HG03460 (cell line): ENCODE results near the gene DPF3.

Experiments used
- ATAC-seq: cut with Tn5 transposase; IDR thresholded peaks from one replicate; pipeline ENCODE4 v1.9.1; 2021; ENCODE audit not compliant: unreplicated experiment

The DPF3 gene

DNA sequence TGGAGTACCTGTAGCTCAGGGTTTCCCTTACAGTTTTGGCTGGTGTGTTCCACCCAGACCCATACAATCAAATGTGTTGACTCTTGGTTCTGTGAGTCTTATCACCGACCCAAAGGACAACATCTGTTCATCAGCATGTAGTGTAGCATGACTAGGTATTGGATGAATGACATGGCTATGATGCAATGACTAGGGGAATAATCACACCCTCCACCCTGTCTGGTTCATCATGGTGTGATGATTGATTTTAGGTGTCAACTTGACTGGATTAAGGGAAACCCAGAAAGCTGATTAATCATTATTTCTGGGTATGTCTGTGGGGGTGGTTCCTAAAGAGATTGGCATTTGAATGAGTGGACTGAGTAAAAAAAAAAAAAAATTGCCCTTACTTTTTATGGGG, 311.3 kb downstream of the DPF3 start:
- no peak for ATAC-seq

DNA sequence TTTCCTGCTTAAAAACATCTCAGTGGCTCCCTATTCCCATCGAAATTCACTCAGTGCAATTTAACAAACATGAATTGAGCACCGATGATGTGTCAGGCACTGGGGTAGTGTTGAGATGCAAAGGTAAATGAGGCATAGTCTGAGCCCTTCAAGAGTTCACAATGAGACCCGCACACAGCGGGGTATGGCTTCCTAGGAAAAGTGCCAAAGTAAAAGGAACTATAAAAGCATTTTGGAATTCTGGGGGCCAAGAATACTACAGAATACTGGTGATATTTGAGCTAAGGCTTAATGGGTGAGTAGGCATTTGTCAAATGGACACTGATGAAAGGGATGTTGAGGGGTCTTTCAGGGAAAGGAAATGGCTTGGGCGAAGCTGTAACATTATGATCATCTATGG, 315.4 kb downstream of the DPF3 start:
- no peak for ATAC-seq

DNA sequence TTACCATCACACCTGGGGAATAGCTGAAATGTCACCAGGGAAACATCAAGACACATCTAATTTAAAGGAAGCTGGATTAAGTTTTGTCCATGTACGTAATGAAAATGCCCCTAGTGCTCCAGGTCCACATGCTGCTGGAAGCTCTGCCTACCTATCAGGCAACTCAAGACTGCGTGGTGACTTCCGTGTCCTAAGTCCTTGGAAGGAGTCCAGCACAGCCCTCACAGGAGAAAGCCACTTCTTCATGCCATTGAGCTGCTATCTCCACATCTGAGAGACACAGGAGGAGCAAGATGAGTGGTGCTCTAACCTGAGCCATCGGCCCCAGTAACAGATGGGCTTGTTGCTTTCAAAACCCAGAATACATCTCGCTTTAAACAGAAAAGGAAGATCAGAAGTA, 316.4 kb downstream of the DPF3 start:
- ATAC-seq, result no peak

DNA sequence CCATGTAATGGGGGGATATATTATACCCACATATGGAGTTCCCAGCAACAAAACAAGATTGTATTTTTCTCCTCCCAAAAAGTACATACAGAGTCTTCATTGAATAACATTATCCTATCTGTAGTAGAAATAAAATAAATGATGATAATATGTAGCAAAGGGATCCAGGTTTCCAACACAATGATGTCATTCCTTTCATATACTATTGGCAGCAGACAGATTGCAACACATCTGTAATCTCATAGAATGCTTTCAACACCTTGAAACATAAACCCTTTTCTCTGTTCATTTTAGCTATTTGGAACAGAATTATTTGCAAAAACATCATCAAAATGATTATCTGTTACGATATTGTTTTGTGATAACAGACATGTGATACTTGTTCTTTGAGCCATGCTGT, 317.6 kb downstream of the DPF3 start:
- no peak for ATAC-seq

DNA sequence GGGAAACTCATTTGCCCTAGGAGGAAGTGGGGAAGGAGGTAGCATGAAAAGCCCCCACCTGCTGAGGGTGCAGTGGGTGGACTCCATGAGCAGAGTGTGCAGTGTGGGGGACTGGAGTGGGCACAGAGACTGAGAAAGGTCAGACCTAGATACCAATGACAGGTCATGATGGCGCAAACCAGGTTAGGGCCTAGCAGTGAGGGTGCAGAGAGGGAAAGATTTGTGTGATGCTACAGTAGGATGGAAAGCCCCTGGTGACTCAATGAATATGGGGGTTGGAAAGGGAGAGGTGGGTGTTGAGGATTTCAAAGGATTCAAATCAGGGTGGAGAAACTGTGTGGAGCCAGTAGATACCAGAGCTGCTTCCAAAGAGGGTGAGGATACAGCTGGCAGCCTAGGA, 319.2 kb downstream of the DPF3 start:
- ATAC-seq, result no peak

DNA sequence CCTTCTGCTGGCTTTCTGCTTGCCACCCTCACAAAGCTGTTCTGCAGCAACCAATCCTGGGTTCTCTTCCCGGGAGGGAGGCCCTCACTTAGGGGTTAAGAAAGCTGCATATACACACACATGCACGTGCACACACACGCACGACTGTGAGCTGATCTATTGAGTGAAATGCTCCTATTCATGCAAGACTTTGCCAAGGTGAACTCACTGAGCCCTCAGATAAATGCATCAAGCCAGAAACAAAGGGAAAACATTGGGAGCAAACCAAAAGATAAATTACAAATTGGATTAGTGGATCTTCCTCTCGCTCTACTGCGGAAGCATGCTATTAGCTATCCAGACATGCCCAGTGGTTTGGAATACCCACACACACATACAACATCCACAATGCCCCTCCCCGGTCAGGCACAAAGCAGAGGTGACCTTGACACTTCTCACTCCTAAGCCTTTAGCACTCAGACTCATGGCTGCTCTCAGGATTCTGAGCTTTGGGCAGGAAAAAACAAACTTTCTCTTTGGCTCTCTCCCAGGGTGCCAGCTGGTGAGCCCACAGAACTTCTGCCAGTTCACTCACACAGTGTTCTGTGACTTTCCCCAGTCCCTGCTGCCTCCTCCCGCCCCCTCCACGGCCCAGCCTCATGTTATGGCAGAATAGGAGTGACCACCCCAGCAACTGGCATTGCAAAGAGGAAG, 320.0 kb downstream of the DPF3 start:
- ATAC-seq, result no peak
